HL-60 (cell line): Measurements from ENCODE around the gene TOMM34.

Experiments used
- GABPA ChIP-seq: IDR thresholded peaks from 2 replicates; pipeline ENCODE4 v1.6.1; 2012; ENCODE audit warnings: low read depth
- POLR2AphosphoS5 ChIP-seq: IDR thresholded peaks from 2 replicates; pipeline ENCODE4 v1.6.1; 2012; ENCODE audit warnings: low read depth
- SPI1 ChIP-seq: IDR thresholded peaks from 2 replicates; pipeline ENCODE4 v1.6.1; 2012; ENCODE audit warnings: low read depth, mild to moderate bottlenecking, borderline replicate concordance
- TF ChIP-seq, protein P1 (sequence below): IDR thresholded peaks from one replicate; pipeline ENCODE4 v1.5.1; 2011; ENCODE audit warnings: low read length, control low read depth, inconsistent platforms; ENCODE audit not compliant: insufficient read depth
- TF ChIP-seq, protein P2 (sequence below): IDR thresholded peaks from 2 replicates; pipeline ENCODE4 v1.6.1; 2012; ENCODE audit warnings: low read depth; ENCODE audit not compliant: insufficient replicate concordance

DNA sequence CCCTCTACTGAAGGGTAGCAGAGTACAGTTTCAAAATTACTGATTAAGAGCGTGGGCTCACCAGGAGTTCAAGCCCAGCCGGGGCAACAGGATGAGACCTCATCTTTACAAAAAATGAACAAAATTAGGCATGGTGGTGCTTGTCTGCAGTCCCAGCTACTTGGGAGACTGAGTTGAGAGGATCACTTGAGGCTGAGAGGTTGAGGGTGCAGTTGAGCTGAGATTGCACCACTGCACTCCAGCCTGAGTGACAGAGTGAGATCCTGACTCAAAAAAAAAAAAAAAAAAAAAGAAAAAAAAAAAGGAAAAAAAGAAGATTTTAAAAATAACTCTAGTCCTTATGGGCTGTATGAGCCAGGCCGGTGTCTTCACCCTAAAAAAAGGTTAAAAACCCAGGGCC is 31.6 kb downstream of the TOMM34 start:
- TF ChIP-seq, protein P1, sequence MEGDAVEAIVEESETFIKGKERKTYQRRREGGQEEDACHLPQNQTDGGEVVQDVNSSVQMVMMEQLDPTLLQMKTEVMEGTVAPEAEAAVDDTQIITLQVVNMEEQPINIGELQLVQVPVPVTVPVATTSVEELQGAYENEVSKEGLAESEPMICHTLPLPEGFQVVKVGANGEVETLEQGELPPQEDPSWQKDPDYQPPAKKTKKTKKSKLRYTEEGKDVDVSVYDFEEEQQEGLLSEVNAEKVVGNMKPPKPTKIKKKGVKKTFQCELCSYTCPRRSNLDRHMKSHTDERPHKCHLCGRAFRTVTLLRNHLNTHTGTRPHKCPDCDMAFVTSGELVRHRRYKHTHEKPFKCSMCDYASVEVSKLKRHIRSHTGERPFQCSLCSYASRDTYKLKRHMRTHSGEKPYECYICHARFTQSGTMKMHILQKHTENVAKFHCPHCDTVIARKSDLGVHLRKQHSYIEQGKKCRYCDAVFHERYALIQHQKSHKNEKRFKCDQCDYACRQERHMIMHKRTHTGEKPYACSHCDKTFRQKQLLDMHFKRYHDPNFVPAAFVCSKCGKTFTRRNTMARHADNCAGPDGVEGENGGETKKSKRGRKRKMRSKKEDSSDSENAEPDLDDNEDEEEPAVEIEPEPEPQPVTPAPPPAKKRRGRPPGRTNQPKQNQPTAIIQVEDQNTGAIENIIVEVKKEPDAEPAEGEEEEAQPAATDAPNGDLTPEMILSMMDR: no peak
- TF ChIP-seq, protein P2, sequence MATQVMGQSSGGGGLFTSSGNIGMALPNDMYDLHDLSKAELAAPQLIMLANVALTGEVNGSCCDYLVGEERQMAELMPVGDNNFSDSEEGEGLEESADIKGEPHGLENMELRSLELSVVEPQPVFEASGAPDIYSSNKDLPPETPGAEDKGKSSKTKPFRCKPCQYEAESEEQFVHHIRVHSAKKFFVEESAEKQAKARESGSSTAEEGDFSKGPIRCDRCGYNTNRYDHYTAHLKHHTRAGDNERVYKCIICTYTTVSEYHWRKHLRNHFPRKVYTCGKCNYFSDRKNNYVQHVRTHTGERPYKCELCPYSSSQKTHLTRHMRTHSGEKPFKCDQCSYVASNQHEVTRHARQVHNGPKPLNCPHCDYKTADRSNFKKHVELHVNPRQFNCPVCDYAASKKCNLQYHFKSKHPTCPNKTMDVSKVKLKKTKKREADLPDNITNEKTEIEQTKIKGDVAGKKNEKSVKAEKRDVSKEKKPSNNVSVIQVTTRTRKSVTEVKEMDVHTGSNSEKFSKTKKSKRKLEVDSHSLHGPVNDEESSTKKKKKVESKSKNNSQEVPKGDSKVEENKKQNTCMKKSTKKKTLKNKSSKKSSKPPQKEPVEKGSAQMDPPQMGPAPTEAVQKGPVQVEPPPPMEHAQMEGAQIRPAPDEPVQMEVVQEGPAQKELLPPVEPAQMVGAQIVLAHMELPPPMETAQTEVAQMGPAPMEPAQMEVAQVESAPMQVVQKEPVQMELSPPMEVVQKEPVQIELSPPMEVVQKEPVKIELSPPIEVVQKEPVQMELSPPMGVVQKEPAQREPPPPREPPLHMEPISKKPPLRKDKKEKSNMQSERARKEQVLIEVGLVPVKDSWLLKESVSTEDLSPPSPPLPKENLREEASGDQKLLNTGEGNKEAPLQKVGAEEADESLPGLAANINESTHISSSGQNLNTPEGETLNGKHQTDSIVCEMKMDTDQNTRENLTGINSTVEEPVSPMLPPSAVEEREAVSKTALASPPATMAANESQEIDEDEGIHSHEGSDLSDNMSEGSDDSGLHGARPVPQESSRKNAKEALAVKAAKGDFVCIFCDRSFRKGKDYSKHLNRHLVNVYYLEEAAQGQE: no peak
- no peak for TF ChIP-seq POLR2AphosphoS5
- TF ChIP-seq GABPA: no peak
- no peak for TF ChIP-seq SPI1
